ENCODE data around the gene NRCAM.

GRCh38 chr7:108486291-108486966 is 30.2 kb upstream of the NRCAM start:
- TF ChIP-seq CTCF (conservative IDR thresholded peaks at IDR 0.05) (no peak), EZH2 (IDR thresholded peaks at IDR 0.05; ENCODE audit: low read depth) (no peak)

Data from PC-9 (cell line).